Aorta (tissue), 5 donors: ENCODE data around the gene TTC7B. TPM values are rescaled to one million over a fixed set of nuclear protein-coding genes. Genes with fewer than 3 reads are reported as not detected.
A peak's percentile ranks its signal among the peaks of the same experiment; 100 is the strongest.

ENCODE experiments used
- ATAC-seq: fragments of 200-7000 bp; cut with Tn5 transposase; one replicate; pipeline ENCODE4 v1.9.1; 2022; ENCODE audit warnings: moderate library complexity; ENCODE audit not compliant: low FRiP score
- DNase-seq, 2 donors: peaks; one replicate each; pipeline ENCODE4 v3.0.0-alpha.2; 2020
- H3K27ac ChIP-seq, 2 donors: one replicate each; pipeline ENCODE4 v1.5.1; 2013; ENCODE audit warnings: low read length in 2 of 2, mild to moderate bottlenecking in 2 of 2, moderate library complexity in 2 of 2, control low read depth in 1 of 2, inconsistent platforms in 1 of 2, low read depth in 1 of 2
- H3K27me3 ChIP-seq, 2 donors: one replicate each; pipeline ENCODE4 v1.6.1; 2013; ENCODE audit warnings: control low read depth in 1 of 2, low read length in 1 of 2, mild to moderate bottlenecking in 1 of 2, moderate library complexity in 1 of 2; ENCODE audit not compliant: insufficient read depth in 2 of 2, control insufficient read depth in 1 of 2
- H3K36me3 ChIP-seq, 2 donors: one replicate each; pipeline ENCODE4 v1.6.1; 2013; ENCODE audit warnings: control low read depth in 1 of 2, low read length in 1 of 2, mild to moderate bottlenecking in 1 of 2; ENCODE audit not compliant: insufficient read depth in 2 of 2, control insufficient read depth in 1 of 2
- H3K4me1 ChIP-seq, 2 donors: one replicate each; pipeline ENCODE4 v1.6.1; 2013; ENCODE audit warnings: low read length in 2 of 2, control low read depth in 1 of 2, mild to moderate bottlenecking in 1 of 2, moderate library complexity in 1 of 2; ENCODE audit not compliant: insufficient read depth in 2 of 2, control insufficient read depth in 1 of 2
- H3K4me3 ChIP-seq, 2 donors: one replicate each; pipeline ENCODE4 v1.5.1; 2013; ENCODE audit warnings: low read length in 2 of 2, control low read depth in 1 of 2, mild to moderate bottlenecking in 1 of 2
- H3K9me3 ChIP-seq: one replicate; pipeline ENCODE4 v1.6.1; 2013; ENCODE audit warnings: mild to moderate bottlenecking, low read length; ENCODE audit not compliant: control insufficient read depth
- WGBS, 2 donors: extraction: QIAGEN DNeasy Blood & Tissue Kit; methylation state at CpG; one replicate each; pipeline ENCODE4 v1.1.7; 2013; 5-methylcytosine and 5-hydroxymethylcytosine counted together
- intact Hi-C, 2 donors: fragments of 100-400 bp; cut with DNase I; formaldehyde crosslinking; loops; one replicate each; pipeline versions ENCODE4 v1.14.2 to v1.15.0; 2022
- polyA plus RNA-seq, 2 donors: library from polyadenylated mRNA; stranded (reverse); fragments of 200-250 nt; gene quantifications; one replicate each; pipeline ENCODE4 v1.2.3, GENCODE V29; 2013
- total RNA-seq, 2 donors: library from RNA; stranded (reverse); fragmentation: NEBNext Ultra II Directional; extraction: Animal tissue kit (Norgen Biotek cat#: 25700); gene quantifications; one replicate each; pipeline ENCODE4 v1.2.1, GENCODE V29; 2021
- donor health status: healthy with polysubstance abuse.
- donor health status: Bipolar disorder and iron deficiency.
- donor health status: DM: no; HTN: no; CAD: no.
- donor health status: DM: no; HTN: no; CAD: no.
- donor health status: DM: yes; HTN: yes; CAD: no.

Gene TTC7B
- total and polyA plus RNA-seq, 4 donors = 17.9 to 57.4 (median 40.1) TPM

DNA sequence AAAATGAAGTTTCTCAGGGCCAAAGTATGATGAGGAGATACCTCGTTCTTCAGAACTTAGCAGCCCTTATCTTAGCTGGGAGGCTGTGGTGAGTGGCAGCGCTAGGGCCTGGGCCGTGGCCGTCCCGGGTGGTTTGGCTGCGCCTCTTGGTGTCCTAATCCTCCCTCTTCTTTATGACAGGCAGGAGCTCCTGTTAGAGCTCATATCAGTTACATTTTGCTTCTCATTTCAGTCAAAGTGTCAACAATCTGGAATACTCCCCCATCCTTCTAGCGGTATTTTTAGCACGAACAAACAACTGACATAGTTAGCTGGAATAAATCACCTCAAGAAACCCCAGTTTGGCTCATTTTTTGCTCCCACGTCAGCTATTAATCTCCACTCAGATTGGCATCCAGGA is 188.8 kb downstream of the TTC7B start:
- ATAC-seq (no peak), DNase-seq (no peak)
- 2 to 10% methylated on average over 9 of the region's 9 CpGs for WGBS, 2 donors
- Histone ChIP-seq H3K36me3 (no peaks in the 10 kb centered on the region), H3K4me3 (no peak overlapping the region), H3K4me1 (no peaks in the 10 kb centered on the region), H3K9me3 (no peaks in the 10 kb centered on the region), H3K27ac (peak overlapping the region in 1 of 2 donors; percentile 13), H3K27me3 (no peaks in the 10 kb centered on the region)
- intact Hi-C loops = loop anchor here in 1 of 2 donors (5.0 to 10.0 kb wide), 2 partner anchors 50 to 223 kb away; no protein-coding TSS in a partner anchor

DNA sequence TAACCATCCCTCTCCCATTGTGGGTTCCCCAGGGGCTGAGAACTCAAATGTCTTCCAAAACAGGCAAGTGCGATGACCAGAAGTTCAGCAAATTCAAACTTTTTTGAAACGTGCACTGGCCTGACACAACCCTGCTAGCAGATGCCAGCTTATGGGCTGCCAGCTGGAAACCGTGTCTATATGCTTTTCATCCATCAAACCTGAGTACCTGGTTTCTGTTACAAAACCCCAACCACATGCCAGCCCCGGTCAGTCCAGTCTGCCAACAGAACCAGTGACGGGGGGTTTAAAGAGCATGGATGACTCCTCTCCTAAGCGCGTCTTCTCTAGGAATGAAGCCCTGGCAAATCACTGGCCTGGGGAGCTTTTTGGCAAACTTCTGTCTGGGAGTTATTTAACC is 189.7 kb downstream of the TTC7B start:
- 7 to 11% methylated on average over 7 of the region's 7 CpGs for WGBS, 2 donors
- Histone ChIP-seq H3K4me1 (no peaks in the 10 kb centered on the region), H3K27ac (no peak overlapping the region), H3K4me3 (no peak overlapping the region), H3K9me3 (no peaks in the 10 kb centered on the region), H3K36me3 (no peaks in the 10 kb centered on the region), H3K27me3 (no peaks in the 10 kb centered on the region)
- intact Hi-C loops = loop anchor here in 1 of 2 donors (5.0 to 10.0 kb wide), 2 partner anchors 51 to 222 kb away; no protein-coding TSS in a partner anchor
- DNase-seq (no peak), ATAC-seq (no peak)

DNA sequence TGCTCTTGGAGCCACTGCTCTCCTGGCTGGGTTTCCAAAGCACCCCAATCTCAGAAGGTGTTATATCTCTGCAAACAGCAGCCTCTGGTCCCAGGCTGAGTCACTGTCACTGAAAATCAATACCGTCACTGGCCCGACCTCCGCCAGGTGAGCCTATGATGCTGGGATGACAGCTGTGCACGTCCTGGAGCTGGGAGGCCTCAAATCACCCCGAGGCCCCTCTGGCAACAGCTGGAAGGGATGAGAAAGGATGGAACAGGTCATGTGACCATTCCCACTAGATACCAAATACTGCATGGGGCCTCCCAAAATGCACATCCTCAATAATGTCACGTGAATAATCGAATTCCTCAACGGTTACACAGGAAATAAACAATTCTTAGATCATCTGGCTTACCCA is 190.8 kb downstream of the TTC7B start:
- Histone ChIP-seq H3K4me3 (no peak overlapping the region), H3K9me3 (no peaks in the 10 kb centered on the region), H3K27ac (no peak overlapping the region), H3K27me3 (no peaks in the 10 kb centered on the region), H3K36me3 (no peaks in the 10 kb centered on the region), H3K4me1 (no peaks in the 10 kb centered on the region)
- intact Hi-C loops = loop anchor here in 1 of 2 donors (5.0 to 10.0 kb wide), 2 partner anchors 52 to 221 kb away; no protein-coding TSS in a partner anchor
- ATAC-seq = no peak
- no peak for DNase-seq
- 95 to 97% methylated on average over 8 of the region's 8 CpGs for WGBS, 2 donors

DNA sequence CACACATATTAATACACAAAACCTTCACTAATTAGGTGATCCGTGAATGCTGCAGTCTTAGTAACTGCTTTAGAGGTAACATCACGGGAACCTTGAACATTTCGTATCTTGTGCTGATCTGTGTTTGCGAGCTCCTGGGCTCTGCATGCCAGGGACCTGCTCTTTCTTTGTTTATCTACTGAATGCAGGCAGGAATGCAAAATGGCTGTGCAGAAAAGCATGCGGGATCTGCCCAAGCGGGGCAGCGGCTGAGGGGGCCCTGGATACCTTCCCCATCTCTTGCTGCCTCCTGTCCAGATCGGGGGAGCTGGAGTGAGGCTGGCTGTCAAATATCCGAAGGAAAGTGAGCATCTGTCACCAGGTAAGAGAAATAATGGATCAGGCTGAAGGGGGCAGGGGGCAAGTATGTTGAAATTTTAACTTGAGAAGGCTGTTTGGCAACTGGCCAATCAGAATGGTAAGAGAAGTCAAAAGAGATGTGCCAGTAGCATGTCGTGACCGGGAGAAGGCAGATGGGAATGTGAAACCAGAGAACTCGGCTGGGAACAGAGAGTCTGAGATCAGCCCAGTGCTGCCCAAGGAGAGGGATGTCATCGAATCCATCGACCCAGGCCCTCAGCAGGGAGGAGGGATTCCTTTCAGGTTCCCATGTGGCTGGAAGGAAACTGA is 191.4 kb downstream of the TTC7B start:
- no peak for ATAC-seq
- intact Hi-C loops = loop anchor here in 1 of 2 donors (5.0 to 10.0 kb wide), 2 partner anchors 52 to 220 kb away; no protein-coding TSS in a partner anchor
- Histone ChIP-seq H3K36me3 (no peaks in the 10 kb centered on the region), H3K4me1 (no peaks in the 10 kb centered on the region), H3K4me3 (no peak overlapping the region), H3K27me3 (no peaks in the 10 kb centered on the region), H3K9me3 (no peaks in the 10 kb centered on the region), H3K27ac (no peak overlapping the region)
- WGBS, 2 donors = 75 to 81% methylated on average over 14 of the region's 14 CpGs
- DNase-seq = no peak

DNA sequence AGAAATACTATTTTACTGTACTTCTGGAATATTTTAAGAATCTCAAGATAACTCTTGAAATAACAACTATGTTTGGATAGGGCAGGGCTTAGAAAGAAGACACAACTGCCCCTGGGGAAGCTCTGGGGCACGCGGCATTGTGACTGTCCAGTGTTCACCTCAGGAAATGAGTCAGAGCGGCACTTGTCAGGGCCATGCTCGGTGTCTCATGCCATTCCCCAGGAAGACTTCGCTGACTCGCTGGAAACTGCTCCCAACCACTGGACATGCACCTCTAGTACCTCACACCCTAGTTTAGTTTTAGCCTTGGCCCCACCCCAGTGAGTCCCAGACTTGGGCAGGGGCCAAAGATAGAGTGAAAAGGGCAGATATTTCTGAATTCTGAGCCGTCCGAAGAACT is 192.0 kb downstream of the TTC7B start:
- ATAC-seq = no peak
- DNase-seq = peak in 1 of 2 donors; percentile 84

DNA sequence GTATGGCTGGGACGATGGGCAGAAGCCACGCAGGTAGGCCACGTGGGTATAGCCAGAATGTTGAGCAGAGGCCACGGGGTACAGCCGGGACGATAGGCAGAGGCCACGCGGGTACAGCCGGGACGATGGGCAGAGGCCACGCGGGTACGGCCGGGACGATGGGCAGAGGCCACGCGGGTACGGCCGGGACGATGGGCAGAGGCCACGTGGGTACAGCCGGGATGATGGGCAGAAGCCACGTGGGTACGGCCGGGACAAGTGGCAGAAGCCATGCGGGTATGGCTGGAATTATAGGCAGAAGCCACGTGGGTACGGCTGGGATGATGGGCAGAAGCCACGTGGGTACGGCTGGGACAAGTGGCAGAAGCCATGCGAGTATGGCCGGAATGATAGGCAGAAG is 195.0 kb downstream of the TTC7B start:
- H3K4me1 ChIP-seq = no peaks in the 10 kb centered on the region
- ATAC-seq (no peak), DNase-seq (no peak)
- no peaks in the 10 kb centered on the region for H3K9me3 ChIP-seq
- 97 to 98% methylated on average over 32 of the region's 32 CpGs for WGBS, 2 donors
- H3K27me3 ChIP-seq = no peaks in the 10 kb centered on the region
- H3K4me3 ChIP-seq = no peak overlapping the region
- intact Hi-C loops = loop anchor here in 1 of 2 donors (10.0 kb wide), 1 partner anchor 216 kb away; no protein-coding TSS in a partner anchor
- no peak overlapping the region for H3K27ac ChIP-seq
- H3K36me3 ChIP-seq = no peaks in the 10 kb centered on the region

More for the DNA sequence above, 192.0 kb downstream of the TTC7B start:
- Histone ChIP-seq H3K27ac (no peak overlapping the region), H3K27me3 (no peaks in the 10 kb centered on the region), H3K4me1 (no peaks in the 10 kb centered on the region), H3K4me3 (no peak overlapping the region), H3K9me3 (no peaks in the 10 kb centered on the region), H3K36me3 (no peaks in the 10 kb centered on the region)
- intact Hi-C loops = loop anchor here in 1 of 2 donors (10.0 kb wide), 1 partner anchor 219 kb away; no protein-coding TSS in a partner anchor
- WGBS, 2 donors = 35 to 38% methylated on average over 8 of the region's 8 CpGs

DNA sequence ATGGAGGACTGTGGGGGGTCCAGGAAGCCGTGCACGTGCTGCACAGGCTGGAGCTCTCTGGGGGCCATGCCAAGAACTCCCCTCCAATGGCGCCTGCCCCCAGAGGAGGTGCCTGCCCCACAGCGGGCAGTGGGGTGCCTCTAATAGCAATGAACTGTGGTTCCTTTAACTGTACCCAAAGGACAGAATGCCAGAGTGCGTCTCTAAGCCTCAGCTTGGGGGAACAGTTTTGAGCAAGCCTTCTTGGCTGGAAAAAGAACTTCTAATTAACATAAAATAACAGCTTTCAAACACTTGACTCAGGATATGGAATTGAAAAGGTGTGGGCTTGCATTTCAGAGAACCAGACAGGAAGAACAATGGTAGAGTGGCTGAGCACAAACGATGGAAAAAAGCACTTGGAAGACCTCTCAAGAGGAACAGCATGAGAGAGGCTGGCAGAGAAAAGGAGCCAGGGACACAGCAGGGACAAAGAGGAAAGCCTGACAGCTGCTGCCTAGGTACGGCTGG is 195.6 kb downstream of the TTC7B start:
- DNase-seq = no peak
- intact Hi-C loops = loop anchor here in 1 of 2 donors (10.0 kb wide), 1 partner anchor 216 kb away; no protein-coding TSS in a partner anchor

DNA sequence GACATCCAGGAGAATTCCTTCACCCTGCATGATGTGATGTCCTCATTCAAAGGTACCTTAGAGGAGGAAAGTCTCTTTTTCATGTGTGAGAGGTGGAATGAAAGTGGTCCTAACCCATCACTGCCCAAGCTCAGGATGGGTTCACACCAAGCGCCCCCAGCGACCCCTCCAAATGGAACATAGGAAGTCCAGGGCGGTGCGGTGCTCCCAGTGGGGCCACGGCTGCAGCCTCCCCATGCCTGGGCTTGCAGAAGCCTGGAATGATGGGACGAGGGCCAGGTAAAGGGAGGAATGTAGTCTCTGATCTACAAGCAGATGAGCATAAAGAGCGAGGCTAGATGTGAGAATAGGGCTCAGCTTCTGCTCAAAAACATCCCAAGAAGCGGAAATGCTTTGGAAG is 196.3 kb downstream of the TTC7B start:
- no peaks in the 10 kb centered on the region for H3K27me3 ChIP-seq
- no peaks in the 10 kb centered on the region for H3K36me3 ChIP-seq
- no peak overlapping the region for H3K4me3 ChIP-seq
- no peak overlapping the region for H3K27ac ChIP-seq
- ATAC-seq = no peak
- no peak for DNase-seq
- no peaks in the 10 kb centered on the region for H3K4me1 ChIP-seq
- no peaks in the 10 kb centered on the region for H3K9me3 ChIP-seq
- intact Hi-C loops = loop anchor here in 1 of 2 donors (10.0 kb wide), 1 partner anchor 215 kb away; no protein-coding TSS in a partner anchor
- 95 to 98% methylated on average over 8 of the region's 8 CpGs for WGBS, 2 donors

More for the DNA sequence above, 195.6 kb downstream of the TTC7B start:
- Histone ChIP-seq H3K4me3 (no peak overlapping the region), H3K4me1 (no peaks in the 10 kb centered on the region), H3K9me3 (no peaks in the 10 kb centered on the region), H3K36me3 (no peaks in the 10 kb centered on the region), H3K27ac (no peak overlapping the region), H3K27me3 (no peaks in the 10 kb centered on the region)
- no peak for ATAC-seq
- WGBS, 2 donors = 88 to 90% methylated on average over 7 of the region's 7 CpGs

DNA sequence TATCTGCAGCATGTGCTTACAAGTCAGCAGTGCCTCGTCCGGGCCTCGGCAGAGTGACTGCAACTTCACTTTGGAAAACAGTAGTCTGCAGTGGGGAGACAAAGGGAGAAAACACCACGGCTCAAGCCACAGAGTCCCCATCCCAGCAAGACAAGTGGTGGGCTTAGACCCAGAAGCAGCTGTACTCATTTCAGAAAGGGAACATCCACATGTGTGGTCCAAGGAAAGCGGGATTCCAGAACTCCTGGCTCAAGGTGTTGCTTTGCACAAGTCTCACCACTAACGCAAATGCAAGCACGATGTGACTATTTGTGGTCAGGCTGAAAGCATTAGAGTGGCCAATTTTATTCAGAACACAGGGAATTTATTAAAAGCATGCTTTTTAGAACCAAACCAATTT is 198.3 kb downstream of the TTC7B start:
- 87 to 90% methylated on average over 7 of the region's 7 CpGs for WGBS, 2 donors
- no peaks in the 10 kb centered on the region for H3K4me1 ChIP-seq
- H3K27me3 ChIP-seq = no peaks in the 10 kb centered on the region
- no peak overlapping the region for H3K27ac ChIP-seq
- no peak overlapping the region for H3K4me3 ChIP-seq
- no peaks in the 10 kb centered on the region for H3K36me3 ChIP-seq
- no peak for DNase-seq
- intact Hi-C loops = no loop called here
- H3K9me3 ChIP-seq = no peaks in the 10 kb centered on the region
- ATAC-seq = no peak
